ENCODE results near the gene COX6B1.

The COX6B1 gene

DNA sequence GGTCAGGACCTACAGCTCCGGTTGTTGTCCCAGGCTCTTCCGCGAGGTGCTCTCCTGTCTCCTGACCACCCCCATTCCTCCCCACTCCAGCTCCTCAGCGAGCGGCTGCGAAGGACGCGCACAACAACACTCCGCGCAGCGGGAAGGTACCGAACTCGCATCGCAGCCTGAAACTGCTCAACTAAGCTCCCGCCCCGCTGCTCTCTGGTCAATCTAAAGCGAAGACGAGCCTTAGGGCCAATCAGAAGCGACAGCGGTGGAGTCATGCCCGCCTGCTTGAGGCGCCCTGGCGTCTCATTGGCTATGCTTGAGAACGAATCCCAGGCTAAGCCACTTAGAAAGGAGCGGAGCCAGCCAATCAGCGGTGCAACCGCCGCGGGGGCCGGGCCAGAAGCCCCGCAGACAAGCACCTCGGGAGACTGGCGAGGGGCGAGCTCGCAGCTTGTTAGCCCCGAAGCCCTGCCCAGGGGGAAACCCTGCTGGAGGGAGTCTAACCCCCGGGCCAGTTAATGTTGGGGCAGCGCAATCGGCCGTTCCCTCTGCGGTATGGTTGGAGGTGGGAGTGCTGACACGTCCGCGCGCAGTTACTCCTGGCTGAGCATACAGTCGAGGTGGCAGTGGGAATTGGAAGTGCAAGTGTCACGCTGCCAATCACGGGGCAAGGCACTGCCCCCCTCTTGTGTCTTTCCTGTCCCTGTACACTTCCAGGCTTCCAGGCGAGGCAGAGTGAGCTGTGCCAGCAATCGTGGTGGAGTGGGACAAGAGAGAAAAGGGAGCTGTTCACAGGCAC is 54.3 kb downstream of the COX6B1 start:
- Histone ChIP-seq H3K9me3 (ENCODE audit: control insufficient read depth, insufficient read depth, low read length) (no peaks in the 10 kb centered on the region), H3K9ac (ENCODE audit: low read depth, low read length) (peak overlapping the region; percentile 53; the same call in 1 of the 2 replicates), H3K4me1 (ENCODE audit: insufficient read depth, low read length) (no peaks in the 10 kb centered on the region), H3K36me3 (ENCODE audit: insufficient read depth, low read length) (no peaks in the 10 kb centered on the region)

DNA sequence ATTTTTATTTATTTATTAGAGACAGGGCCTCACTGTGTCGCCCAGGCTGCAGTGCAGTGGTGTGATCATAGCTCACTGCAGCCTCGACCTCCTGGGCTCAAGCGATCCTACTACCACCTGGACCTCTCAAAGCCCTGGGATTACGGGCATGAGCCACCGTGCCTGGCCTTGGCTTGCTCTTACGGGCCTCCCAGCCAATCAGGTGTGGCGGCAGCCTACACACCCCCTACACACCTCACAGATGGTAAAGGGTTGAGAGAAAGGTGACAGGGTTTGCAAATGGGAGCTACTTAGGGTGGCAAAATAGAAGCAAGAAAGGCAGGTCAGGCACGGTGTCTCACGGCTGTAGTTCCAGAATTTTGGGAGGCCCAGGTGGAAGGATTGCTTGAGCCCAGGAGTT is 55.2 kb downstream of the COX6B1 start:
- H3K36me3 ChIP-seq (ENCODE audit: insufficient read depth, low read length): no peaks in the 10 kb centered on the region
- H3K9ac ChIP-seq (ENCODE audit: low read depth, low read length): peak overlapping the region; percentile 53; the same call in 1 of the 2 replicates
- H3K4me1 ChIP-seq (ENCODE audit: insufficient read depth, low read length): no peaks in the 10 kb centered on the region
- no peaks in the 10 kb centered on the region for H3K9me3 ChIP-seq (ENCODE audit: control insufficient read depth, insufficient read depth, low read length)

DNA sequence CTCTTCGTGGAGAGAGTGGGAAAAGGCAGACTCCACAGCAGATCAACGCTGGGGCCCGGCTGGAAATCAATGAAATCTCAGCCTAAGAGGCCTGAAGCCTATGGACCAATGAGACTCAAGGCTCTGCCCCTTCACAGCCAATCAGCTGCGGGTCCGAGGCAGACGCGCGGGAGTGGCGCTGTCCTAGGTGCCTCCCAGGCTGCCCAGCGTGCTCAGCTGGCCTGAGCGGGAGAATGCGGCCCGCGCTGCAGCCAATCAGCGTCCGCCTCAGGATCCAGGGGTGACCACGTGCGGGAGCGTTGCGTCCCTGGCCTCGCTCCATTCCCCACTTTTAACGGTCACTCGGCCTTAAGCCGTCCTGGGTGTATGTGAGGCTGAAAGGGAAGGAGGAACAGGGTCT is 56.1 kb downstream of the COX6B1 start, which contains the start of gene ZBTB32:
TSS of gene ZBTB32 (plus strand) at position 341 of the 400 bp plus-strand sequence. CDS start 10,069 bp downstream, outside the sequence.
- Histone ChIP-seq H3K4me1 (ENCODE audit: insufficient read depth, low read length) (no peaks in the 10 kb centered on the region), H3K9me3 (ENCODE audit: control insufficient read depth, insufficient read depth, low read length) (no peaks in the 10 kb centered on the region), H3K9ac (ENCODE audit: low read depth, low read length) (no peak within 1 kb of the TSS), H3K36me3 (ENCODE audit: insufficient read depth, low read length) (no peaks in the 10 kb centered on the region)
